G401.6 (cell line): ENCODE results near the gene SIX4.

Source experiments
- FAIRE-seq: peaks from 2 replicates; lab custom pipeline; 2012; peaks lifted over from hg19 to GRCh38; lab: Jason Lieb, UNC

The SIX4 gene

DNA sequence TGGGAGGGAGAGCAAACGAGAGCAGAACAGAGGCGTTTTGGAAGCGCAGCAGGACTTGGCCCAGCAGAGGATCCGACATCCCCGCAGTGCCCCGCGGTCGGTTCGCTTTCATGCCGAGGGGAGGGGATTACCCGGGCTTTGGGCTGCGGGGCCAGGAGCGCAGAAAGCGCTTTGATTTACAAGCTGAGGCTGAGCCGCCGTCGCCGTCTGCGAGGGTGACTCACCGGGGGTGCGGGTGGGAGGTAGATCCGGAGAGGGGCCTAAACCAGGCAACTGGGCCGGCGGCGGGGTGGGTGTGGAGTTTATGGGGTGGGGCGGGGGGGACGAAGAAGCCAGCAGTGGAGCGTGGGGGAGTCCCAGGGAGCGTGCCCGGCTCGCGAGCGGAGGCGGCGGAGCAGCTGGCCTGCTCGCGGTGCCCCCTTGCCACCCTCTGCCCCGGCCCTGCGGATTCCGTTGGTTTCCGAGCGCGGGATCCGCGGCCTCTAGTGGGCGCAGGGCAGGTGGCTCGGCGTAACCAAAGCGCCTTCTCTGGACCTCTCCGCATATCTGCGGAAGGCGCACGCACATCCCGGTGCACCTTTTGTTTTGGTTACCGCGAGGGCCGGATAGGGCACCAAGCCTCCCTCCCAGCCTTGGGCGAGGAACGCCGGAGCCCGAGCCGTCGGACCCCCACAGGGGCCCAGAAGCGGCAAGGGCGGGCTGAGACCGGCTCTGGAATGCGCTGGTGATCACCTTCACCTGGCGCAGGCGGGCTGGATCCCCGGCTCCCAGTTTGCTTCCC is 2.6 kb downstream of the SIX4 start:
- FAIRE-seq = no peak

DNA sequence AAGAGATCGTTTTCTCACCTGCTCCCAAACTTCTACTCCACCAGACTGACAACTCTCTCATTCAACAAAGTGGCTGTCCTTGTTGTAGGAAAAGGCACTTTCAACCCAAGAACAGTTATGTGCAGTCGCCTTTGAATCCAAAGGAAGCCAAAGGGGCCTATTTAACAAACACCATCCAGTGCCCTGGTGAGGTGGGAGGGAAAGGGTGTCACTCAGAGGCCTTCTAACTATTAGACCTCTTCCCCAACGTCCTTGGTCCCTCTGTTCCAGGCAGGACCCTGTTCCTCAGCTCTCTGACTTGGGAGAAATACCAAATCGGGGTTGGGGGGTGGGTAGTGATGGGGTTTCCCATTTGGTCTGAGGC is 3.2 kb downstream of the SIX4 start:
- no peak for FAIRE-seq

DNA sequence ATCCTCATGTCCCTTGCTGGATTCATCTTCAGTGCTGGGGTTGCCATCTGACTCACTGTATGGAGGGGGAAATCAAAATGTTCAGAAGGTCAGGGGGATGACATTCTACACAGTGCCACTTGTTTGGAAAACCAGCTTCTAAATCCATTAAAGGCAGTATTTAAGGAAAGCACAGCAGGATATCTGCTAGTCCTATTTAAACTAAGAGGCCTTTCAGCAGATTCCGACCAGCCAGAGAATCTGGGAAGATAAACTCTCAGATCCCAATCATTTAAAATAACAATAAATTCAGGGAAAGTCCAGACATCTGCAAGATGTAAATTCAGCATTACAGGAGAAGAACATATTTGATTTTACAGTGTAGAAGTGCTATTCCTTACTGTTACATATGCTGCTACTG is 3.8 kb downstream of the SIX4 start:
- FAIRE-seq = no peak

DNA sequence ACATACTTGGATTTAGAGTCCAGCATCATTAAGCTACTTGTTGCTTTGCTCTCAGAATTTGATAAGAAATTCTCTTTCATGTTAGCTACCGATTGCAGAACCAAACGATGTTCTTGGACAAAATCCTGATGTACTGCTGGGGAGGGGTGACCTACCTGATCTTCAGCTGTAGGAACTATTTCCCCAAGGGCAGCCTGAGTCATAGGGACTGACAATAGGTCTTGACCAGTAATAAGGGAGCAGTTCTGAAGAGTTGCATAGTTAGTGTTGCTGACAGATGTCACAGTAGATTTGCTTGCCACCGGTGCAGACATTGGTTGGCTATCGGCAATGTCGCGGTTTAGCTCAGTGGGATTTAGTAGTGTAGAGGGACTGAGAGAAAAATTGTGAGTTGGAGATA is 10.6 kb downstream of the SIX4 start:
- no peak for FAIRE-seq

DNA sequence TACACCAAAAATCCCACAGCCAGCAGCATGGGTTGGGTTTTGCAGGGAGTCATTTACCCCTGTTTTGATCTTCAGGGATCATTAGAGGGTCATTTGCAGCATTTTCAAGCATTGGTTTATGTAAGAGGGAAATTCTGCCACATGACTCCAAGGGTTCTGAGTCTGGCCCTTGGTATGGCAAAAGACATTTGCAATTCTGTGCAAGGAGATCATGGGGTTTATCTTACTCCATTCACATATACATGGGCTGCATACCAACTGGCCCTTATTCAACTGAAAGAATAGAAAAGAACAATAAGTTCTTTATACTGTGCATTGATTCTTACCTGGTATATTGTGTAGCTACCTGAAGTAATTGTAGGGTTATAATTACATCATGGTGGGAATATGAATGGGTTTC is 13.7 kb downstream of the SIX4 start:
- FAIRE-seq = no peak

DNA sequence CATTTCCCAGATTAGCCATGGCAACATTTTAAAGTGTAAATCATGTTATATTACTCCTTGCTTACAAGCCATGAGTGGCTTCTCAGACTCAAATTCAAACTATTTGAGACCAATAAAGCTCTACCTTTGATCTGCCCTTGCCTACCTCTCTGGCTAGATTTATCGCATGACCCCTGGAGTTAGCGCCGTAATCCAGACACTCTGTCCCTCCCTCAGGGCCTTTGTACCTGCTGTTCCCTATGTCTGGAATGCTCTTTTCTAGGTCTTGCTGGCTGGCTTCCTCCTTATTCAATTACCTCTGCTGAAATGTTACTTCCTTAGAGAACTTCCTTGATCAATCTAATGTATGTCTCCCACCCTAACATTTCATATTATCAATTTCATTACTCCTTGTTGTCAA is 16.3 kb downstream of the SIX4 start:
- FAIRE-seq = no peak

DNA sequence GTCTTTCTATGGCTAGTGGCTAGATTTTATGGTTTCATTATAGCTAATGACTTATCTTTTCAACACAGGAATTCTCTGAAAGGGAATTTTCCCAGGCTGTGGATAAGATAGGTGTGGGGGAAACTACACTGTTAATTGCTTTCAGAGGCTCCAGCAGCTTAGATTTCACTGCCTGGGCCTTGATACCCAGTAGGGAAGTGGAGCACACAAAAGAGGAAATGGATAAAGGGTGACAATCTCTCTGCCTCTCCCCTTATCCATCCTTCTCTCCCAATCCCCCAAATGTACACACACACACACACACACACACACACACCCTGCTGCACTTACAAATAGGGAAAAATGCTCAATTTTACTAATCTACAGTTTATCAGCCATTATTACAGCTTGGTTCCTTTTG is 19.1 kb downstream of the SIX4 start:
- no peak for FAIRE-seq

DNA sequence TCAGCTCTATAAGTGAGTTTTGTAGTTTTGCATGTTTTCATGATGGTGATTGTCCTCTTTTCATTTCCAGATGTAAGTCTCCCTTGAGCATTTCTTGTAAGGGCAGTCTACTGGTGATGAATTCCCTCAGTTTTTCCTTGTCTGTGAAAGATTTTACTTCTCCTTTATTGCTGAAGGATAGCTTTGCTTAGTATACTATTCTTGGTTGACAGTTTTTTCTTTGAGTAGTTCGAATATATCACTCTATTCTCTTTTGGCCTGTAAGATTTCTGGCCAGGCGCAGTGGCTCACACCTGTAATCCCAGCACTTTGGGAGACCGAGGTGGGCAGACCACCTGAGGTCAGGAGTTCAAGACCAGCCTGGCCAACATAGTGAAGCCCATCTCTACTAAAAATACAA is 23.6 kb downstream of the SIX4 start:
- no peak for FAIRE-seq

DNA sequence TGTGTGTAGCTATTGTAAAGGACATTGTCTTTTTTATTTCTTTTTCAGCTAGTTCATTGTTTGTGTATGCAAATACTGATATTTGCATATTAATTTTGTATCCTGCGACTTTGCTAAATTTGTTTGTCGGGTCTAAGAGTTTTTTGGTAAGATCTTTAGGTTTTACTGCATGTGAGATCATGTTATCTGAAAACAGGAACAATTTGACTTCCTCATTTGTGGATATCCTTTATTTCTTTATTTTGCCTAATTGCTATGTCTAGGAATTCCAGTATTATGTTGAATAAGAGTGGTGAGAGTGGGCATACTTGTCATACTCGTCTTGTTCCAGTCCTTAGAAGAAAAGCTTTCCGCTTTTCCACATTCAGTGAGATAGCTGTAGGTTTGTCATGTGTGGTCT is 28.8 kb downstream of the SIX4 start:
- FAIRE-seq = no peak

DNA sequence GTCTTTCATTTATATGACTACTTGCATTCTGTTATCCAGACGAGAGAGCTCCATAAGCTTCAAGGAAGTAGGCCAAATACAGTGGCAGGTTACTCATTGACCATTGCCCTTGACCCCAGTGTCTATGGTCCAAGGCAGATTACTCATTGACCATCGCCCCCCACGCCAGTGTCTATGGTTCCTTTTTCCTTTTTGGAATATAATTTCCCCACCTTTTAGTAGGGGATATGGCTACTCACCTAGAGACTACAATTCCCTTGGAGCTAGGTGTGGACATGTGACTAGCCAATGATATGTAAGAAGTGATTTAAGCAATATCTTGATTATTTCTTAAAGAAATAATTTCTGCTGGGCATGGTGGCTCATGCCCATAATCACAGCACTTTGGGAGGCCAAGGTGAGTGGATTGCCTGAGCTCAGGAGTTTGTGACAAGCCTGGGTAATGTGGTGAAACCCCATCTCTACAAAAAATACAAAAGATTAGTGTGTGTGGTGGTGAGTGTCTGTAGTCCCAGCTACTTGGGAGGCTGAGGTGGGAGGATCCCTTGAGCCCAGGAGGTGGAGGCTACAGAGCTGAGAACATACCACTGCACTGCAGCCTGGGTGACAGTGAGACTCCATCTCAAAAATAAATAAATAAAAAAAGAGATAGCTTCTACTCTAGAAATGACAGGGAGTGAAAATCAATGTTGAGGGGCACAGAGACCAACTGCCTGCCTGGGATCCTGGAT is 32.6 kb downstream of the SIX4 start:
- no peak for FAIRE-seq

DNA sequence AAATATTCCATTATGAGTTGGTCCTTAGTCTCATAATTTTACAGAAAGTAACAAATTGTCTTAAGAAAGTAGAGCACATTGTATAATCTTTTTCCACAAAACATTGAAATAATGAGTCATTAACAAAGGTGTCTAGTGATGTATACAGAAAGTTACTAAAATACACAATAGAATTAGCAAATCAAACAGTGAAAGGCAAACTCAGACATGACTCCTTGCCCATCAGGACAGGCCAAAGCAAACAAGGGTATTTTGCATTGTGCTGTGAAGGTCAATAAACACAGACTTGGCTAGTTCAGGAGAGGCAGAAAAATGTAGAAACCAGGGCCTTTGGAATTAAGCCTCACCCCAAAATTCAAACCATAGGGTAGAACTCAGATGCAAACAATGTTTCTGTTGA is 37.3 kb downstream of the SIX4 start:
- FAIRE-seq = peak; percentile 40

DNA sequence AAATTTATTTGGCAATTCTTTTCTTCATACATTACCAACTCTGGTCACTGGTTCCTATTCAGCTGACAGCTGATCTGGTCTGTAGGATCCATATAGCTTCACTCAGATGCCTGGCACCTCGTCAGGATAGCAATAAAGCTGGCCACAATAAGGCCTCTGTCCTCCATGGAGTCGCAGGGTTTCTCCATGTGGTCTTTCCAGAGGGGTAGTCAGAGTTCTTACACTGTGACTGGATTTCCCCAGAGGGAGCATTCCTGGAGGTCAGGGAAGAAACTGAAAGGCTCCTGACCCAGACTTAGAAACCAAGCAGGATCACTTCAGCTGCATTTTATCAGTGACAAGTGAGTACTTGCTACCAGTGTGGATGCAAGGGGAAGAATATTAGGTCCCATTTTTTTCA is 39.9 kb downstream of the SIX4 start:
- FAIRE-seq = no peak

DNA sequence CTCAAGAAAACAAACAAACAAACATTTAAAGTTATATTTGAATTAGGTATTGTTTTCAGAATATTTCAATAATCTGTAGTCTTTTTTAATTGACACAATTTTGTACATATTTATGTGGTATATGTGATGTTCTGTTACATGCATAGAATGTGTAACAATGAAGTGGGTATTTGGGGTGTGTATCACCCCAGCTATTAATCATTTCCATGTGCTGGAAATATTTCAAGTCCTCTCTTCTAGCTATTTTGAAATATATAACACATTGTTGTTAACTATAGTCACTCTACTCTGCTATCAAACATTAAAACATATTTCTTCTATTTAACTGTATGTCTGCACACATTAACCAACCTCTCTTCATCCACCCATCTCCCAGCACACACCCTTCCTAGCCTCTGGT is 42.9 kb downstream of the SIX4 start:
- FAIRE-seq = no peak

DNA sequence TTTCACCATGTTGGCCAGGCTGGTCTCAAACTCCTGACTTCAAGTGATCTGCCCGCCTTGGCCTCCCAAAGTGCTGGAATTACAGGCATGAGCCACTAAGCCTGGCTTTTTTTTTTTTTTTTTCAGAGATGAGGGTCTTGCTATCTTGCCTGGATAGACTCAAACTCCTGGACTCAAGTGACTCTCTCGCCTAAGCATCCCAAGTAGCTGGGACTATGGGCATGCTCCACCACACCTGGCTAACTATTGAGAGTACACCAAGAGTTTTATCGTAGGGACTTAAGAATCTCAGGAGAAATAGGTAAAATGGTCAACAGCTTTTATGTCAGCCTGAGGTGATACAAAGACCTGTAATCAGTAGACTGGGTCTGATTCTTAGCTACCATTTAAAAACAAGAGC is 43.6 kb downstream of the SIX4 start:
- no peak for FAIRE-seq

DNA sequence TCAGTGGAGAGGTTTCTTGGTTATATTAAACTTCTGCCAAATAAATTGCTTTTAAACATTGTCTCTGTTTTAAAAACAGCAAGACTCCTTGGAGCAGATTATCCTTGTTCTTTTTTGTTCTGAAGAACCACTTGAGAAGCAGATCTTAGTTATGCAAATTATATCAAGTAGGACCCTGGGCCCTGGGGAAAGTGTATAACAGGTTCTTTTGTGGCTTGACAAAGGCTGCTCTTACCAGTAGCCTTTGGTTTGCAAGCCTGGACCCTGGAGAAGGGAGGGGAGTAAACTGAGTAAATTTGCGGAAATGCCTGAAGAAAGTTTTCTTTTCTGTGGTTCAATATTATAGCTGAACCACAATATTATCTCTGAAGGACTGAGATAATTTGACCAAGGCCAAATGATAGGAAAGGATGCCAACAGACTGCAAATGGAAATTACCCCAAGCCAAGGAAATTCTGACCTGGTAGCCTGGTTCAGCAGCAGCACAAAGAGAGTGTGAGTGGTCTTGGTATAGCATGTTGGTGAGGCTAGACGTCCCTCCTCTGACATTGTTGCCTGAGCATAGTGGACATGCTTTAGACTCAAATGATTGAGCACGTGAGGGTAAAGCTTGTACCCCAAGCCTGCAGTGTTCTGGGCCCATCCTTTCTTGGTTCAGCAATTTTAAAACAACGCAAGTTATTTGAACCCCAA is 44.4 kb downstream of the SIX4 start:
- FAIRE-seq = no peak

DNA sequence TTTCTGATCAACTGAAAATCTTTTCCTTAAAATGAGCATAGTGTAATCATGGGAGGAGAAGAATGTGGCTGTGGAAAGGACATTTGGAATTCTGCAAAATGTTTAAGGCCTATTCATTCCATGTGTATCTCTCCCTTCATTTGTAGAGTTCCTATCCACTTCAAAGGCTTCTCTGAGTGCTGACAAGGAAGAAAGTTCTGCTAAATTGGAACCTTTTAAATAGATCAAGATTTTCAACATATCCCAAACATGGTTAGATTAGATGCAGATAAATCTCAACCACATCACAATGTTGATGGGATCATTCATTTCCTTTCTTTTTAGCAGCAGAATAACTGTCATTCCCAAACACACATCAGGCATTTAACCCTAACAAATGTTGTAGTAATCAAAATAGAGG is 46.5 kb downstream of the SIX4 start:
- FAIRE-seq = no peak

DNA sequence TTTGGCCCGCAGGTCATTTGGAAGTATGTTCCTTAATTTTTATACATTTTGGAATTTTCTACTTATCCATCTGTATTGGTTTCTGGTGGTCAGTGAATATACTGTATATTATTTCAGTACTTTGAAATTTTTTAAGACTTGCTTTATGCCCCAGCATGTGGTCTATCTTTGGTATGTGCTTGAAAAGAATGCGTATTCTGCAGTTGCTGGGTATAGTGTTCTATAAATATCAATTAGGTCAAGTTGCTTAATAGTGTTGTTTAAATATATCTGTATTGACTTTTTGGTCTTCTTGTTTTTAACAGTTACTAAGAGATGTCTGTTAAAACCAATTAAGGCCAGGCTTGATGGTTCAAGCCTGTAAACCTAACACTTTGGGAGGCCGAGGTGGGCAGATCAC is 53.2 kb downstream of the SIX4 start:
- FAIRE-seq = no peak

DNA sequence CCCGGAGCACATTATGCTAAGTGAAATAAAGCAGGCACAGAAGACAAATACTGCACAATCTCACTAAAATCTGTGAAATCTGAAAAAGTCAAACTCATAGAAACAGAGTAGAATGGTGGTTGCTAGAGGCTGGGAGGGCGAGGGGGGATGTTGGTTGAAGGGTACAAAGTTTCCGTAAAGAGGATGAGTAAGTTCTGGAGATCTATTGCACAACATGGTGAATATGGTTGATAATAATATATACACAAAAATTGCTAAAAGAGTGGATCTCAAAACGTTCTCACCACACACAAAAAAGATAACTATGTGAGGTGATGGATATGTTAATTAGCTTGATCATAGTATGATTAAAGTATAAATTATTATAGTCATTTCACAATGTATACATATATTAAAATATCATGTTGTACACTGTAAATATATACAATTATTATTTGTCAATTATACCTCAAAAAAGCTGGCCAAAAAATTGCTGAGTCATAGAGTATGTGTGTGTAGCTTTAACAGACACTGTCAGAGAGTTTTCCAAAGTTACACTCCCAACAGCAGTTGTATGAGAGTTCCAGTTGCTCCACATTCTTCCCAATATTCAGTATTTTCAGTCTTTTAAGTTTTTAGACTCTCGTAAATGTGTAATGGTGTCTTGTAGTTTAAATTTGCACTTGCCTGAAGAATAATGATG is 55.6 kb downstream of the SIX4 start:
- FAIRE-seq = no peak

DNA sequence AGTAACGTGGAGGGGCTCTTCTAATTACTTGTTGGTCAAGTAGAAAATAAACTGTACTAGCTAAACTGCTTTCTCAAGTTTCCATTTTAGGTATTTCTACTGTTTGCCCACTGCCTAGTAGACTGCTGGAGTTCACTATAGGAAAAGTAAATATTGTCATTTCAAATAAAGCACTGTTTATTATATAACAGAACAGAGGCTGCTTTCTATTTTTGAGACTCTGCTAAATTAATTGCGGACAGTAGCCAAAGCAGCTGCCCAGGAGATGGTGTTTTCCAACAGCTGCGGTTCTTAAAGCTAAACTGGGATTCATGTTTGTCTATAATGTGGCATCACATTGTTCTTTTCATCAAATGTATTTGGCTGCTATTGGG is 59.0 kb downstream of the SIX4 start:
- FAIRE-seq = no peak

DNA sequence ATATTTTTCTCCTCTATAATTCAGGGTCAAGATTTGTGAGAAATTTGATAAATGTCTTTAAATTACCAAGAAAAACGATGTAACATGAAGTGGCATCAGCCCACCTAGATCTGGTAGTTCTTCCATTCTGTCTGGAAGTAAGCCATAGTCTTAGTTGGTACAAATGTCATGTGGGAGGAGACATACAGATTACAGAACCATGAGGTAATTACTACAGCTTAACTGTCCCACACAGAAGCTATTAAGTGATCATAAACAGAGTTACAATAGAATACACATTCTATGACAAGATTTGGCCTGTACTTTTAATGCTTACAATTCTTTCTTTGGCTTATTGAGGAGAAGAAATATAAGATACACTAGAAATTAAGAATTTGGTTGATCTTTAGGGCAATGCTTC is 61.2 kb downstream of the SIX4 start:
- FAIRE-seq = no peak

DNA sequence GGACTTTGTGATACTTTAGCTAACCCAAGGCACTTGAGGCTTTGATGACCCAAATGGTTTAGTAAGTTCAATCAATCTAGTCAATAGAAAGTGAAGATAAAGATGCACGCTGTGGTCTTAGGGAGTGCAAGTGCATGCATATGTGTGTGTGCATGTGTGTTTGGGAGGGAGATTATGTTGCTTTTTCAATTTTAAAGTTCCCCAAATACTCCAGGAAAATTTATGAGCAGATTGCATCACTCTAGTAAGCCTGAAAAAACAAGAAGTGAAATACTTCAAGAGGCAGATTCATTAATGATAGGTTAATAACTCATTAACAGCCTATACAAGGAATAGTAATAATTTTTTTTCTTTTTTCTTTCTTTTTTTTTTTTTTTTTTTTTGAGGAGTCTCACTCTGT is 62.4 kb downstream of the SIX4 start:
- FAIRE-seq = no peak
